Measurements from ENCODE around the gene CEP19.
"Not testable (repeated sequence)": the region's sequence is repeated elsewhere in the genome, so short reads cannot be mapped to it uniquely, and the experiment has no call there.

Gene CEP19

GRCh38 chr3:196749125-196749524 lies 37.1 kb upstream of the CEP19 start:
- Histone ChIP-seq H3K4me3 (ENCODE audit: low read depth, low read length) (no peak overlapping the region), H3K9me3 (no peaks in the 10 kb centered on the region), H3K36me3 (peaks cover 27% of the 10 kb centered on the region), H3K27me3 (no peaks in the 10 kb centered on the region), H3K4me1 (peaks cover 4% of the 10 kb centered on the region)
- no peak for DNase-seq
- TF ChIP-seq CTCF (IDR thresholded peaks at IDR 0.05; ENCODE audit: low read depth, low read length): no peak

- not testable (repeated sequence) for H3K4me1 ChIP-seq
- peaks cover 11% of the 10 kb centered on the region; the same call in 1 of the 2 replicates for H3K36me3 ChIP-seq
These were observed 31.5 kb upstream of the CEP19 start for GRCh38 chr3:196743569-196743968.

GRCh38 chr3:196741249-196741889 lies 29.3 kb upstream of the CEP19 start:
- DNase-seq: no peak
- H3K27me3 ChIP-seq: no peaks in the 10 kb centered on the region
- no peaks in the 10 kb centered on the region for H3K4me1 ChIP-seq
- peaks cover 5% of the 10 kb centered on the region; the same call in 1 of the 2 replicates for H3K36me3 ChIP-seq
- no peak for TF ChIP-seq CTCF (IDR thresholded peaks at IDR 0.05; ENCODE audit: low read depth, low read length)
- no peaks in the 10 kb centered on the region for H3K9me3 ChIP-seq
- peak overlapping the region; percentile 99 for H3K4me3 ChIP-seq (ENCODE audit: low read depth, low read length)

More at GRCh38 chr3:196743569-196743968, 31.5 kb upstream of the CEP19 start:
- not testable (repeated sequence) for H3K27me3 ChIP-seq; H3K9me3 ChIP-seq; H3K4me3 ChIP-seq (ENCODE audit: low read depth, low read length); DNase-seq

- Histone ChIP-seq H3K9me3 (no peaks in the 10 kb centered on the region), H3K36me3 (no peaks in the 10 kb centered on the region), H3K4me1 (no peaks in the 10 kb centered on the region), H3K27me3 (no peaks in the 10 kb centered on the region), H3K4me3 (ENCODE audit: low read depth, low read length) (peak overlapping the region; percentile 99)
- TF ChIP-seq CTCF (IDR thresholded peaks at IDR 0.05; ENCODE audit: low read depth, low read length): no peak
- peak; percentile 22 for DNase-seq
These were observed 28.6 kb upstream of the CEP19 start for GRCh38 chr3:196740481-196741248.

- DNase-seq: peak; percentile 93
- H3K4me3 ChIP-seq (ENCODE audit: low read depth, low read length): peak within 1 kb of the TSS; percentile 99
- no peaks in the 10 kb centered on the region for H3K4me1 ChIP-seq
- TF ChIP-seq CTCF (IDR thresholded peaks at IDR 0.05; ENCODE audit: low read depth, low read length): no peak
- no peaks in the 10 kb centered on the region for H3K27me3 ChIP-seq
- no peaks in the 10 kb centered on the region for H3K36me3 ChIP-seq
- no peaks in the 10 kb centered on the region for H3K9me3 ChIP-seq
These were observed 27.8 kb upstream of the CEP19 start, which contains the start of gene PAK2 for GRCh38 chr3:196739671-196740480. TSS of gene PAK2 (plus strand) at chr3:196739857. CDS start at chr3:196782647, 42,790 bp downstream.

GRCh38 chr3:196737655-196738054 lies 25.6 kb upstream of the CEP19 start:
- Histone ChIP-seq H3K4me1 (no peaks in the 10 kb centered on the region), H3K4me3 (ENCODE audit: low read depth, low read length) (no peak overlapping the region), H3K27me3 (no peaks in the 10 kb centered on the region), H3K9me3 (no peaks in the 10 kb centered on the region), H3K36me3 (no peaks in the 10 kb centered on the region; the same call in 1 of the 2 replicates)
- no peak for TF ChIP-seq CTCF (IDR thresholded peaks at IDR 0.05; ENCODE audit: low read depth, low read length)
- DNase-seq: no peak

Data from BE2C (cell line).